ENCODE measurements around the gene SH3PXD2B. TPM values are rescaled to one million over a fixed set of nuclear protein-coding genes. Genes with fewer than 3 reads are reported as not detected.

SH3PXD2B gene
- total and polyA plus RNA-seq, 2 of the 4 experiments (the other 2 are of a cell fraction): 8.2 to 14.4 TPM

- no peak for TF ChIP-seq NFE2L2 (IDR thresholded peaks at IDR 0.05; ENCODE audit: low read depth, low read length)
Observed at GRCh38 chr5:172380301-172380986, 73.9 kb downstream of the SH3PXD2B start (continued).

GRCh38 chr5:172379481-172379880, 74.8 kb downstream of the SH3PXD2B start:
- in situ Hi-C loops (cut with MboI; ENCODE audit: low sequenced_read_pairs) (no loop called here), intact Hi-C loops (cut with micrococcal nuclease) (no loop called here), dilution Hi-C loops (cut with HindIII; ENCODE audit: low sequenced_read_pairs, unreplicated experiment) (no loop called here)
- no peak overlapping the region for H3K4me3 ChIP-seq (ENCODE audit: insufficient read depth, low read depth, low read length)
- H3K14ac ChIP-seq (replicated peaks; ENCODE audit: low read depth, low read length): no peak overlapping the region
- no peak overlapping the region for H3K23ac ChIP-seq (ENCODE audit: low read depth, low read length)
- ATAC-seq (ENCODE audit: low read depth) (no peak), DNase-seq (no peak)
- no peak overlapping the region for H3K56ac ChIP-seq (ENCODE audit: extremely low read depth, insufficient read depth, low read length)
- H3K9me3 ChIP-seq (ENCODE audit: control insufficient read depth, insufficient read depth, low read length): no peaks in the 10 kb centered on the region
- peaks cover 14% of the 10 kb centered on the region for H3K4me1 ChIP-seq (ENCODE audit: control insufficient read depth, insufficient read depth, low read length)
- H4K5ac ChIP-seq (ENCODE audit: low read depth, low read length): no peak overlapping the region
- H3K9ac ChIP-seq (ENCODE audit: low read depth, low read length): no peak overlapping the region
- H3K18ac ChIP-seq (ENCODE audit: low read depth, low read length): no peak overlapping the region
- H3K27ac ChIP-seq (ENCODE audit: insufficient read depth, low read length): no peak overlapping the region
- H2BK120ac ChIP-seq (ENCODE audit: low read depth, low read length): no peak overlapping the region
- peaks cover 9% of the 10 kb centered on the region for H4K20me1 ChIP-seq (ENCODE audit: insufficient read depth, low read length)
- H3K79me1 ChIP-seq (ENCODE audit: low read depth in 1 of 2, low read length in 2 of 2): peaks cover 3 to 27% of the 10 kb centered on the region in 2 experiments; a peak in 2 of 4 replicates
- H3K27me3 ChIP-seq (ENCODE audit: control insufficient read depth, insufficient read depth, low read length): no peaks in the 10 kb centered on the region
- H3K4ac ChIP-seq (ENCODE audit: low read depth, low read length): 0 out of 2 replicates have a peak overlapping the region, but pooled peaks have one; percentile 7
- POLR2A ChIA-PET (ENCODE audit: unreplicated experiment): no interaction called here
- H3K9me1 ChIP-seq (ENCODE audit: insufficient read depth, low read length): peaks cover 19% of the 10 kb centered on the region
- CTCF ChIA-PET: no interaction called here
- WGBS, 2 experiments (ENCODE audit: extremely low coverage in 2 of 2, insufficient read length in 1 of 2): 100% methylated on average over 1 of the region's 3 CpGs; no CpG with 5 or more reads in 1 of the 2 experiments
- no peak overlapping the region for H2AK9ac ChIP-seq (replicated peaks; ENCODE audit: low read depth, low read length, poor library complexity)
- BruUV-seq (replicated peaks): no TSS peak
- no peak overlapping the region for H2AFZ ChIP-seq (replicated peaks; ENCODE audit: low read length, poor library complexity)
- no peak overlapping the region for H3K4me2 ChIP-seq (ENCODE audit: low read depth, low read length)
- H2BK15ac ChIP-seq (ENCODE audit: low read depth, low read length): no peak overlapping the region
- no peak overlapping the region for H2BK5ac ChIP-seq (ENCODE audit: low read depth, low read length, poor library complexity, severe bottlenecking)
- no peak overlapping the region for H4K91ac ChIP-seq (ENCODE audit: insufficient read depth, low read depth, low read length)
- H4K8ac ChIP-seq (ENCODE audit: low read depth in 2 of 2, low read length in 2 of 2): no peak overlapping the region
- peaks cover 37% of the 10 kb centered on the region for H3K36me3 ChIP-seq (ENCODE audit: control insufficient read depth, insufficient read depth, low read length)
- no peak overlapping the region for H2BK20ac ChIP-seq (ENCODE audit: low read depth, low read length)
- no peak overlapping the region for H2AK5ac ChIP-seq (ENCODE audit: low read depth, low read length)
- no peak for TF ChIP-seq POLR2A (IDR thresholded peaks at IDR 0.05; ENCODE audit: low read depth, low read length)
- no peak for TF ChIP-seq MAFK (IDR thresholded peaks at IDR 0.05; ENCODE audit: low read depth, low read length)
- no peak for TF ChIP-seq RAD21 (IDR thresholded peaks at IDR 0.05; ENCODE audit: low read length)
- no peak for TF ChIP-seq BHLHE40 (IDR thresholded peaks at IDR 0.05; ENCODE audit: low read depth, low read length)
- no peak for TF ChIP-seq MAZ (IDR thresholded peaks at IDR 0.05; ENCODE audit: borderline replicate concordance, low read depth, low read length)
- TF ChIP-seq, protein P1, sequence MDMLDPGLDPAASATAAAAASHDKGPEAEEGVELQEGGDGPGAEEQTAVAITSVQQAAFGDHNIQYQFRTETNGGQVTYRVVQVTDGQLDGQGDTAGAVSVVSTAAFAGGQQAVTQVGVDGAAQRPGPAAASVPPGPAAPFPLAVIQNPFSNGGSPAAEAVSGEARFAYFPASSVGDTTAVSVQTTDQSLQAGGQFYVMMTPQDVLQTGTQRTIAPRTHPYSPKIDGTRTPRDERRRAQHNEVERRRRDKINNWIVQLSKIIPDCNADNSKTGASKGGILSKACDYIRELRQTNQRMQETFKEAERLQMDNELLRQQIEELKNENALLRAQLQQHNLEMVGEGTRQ (IDR thresholded peaks at IDR 0.05; ENCODE audit: low read depth, low read length): no peak
- TF ChIP-seq, protein P2, sequence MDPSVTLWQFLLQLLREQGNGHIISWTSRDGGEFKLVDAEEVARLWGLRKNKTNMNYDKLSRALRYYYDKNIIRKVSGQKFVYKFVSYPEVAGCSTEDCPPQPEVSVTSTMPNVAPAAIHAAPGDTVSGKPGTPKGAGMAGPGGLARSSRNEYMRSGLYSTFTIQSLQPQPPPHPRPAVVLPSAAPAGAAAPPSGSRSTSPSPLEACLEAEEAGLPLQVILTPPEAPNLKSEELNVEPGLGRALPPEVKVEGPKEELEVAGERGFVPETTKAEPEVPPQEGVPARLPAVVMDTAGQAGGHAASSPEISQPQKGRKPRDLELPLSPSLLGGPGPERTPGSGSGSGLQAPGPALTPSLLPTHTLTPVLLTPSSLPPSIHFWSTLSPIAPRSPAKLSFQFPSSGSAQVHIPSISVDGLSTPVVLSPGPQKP (IDR thresholded peaks at IDR 0.05; ENCODE audit: borderline replicate concordance, low read depth, low read length): no peak
- no peak for TF ChIP-seq RFX5 (IDR thresholded peaks at IDR 0.05; ENCODE audit: low read depth, low read length)
- TF ChIP-seq SMC3 (IDR thresholded peaks at IDR 0.05; ENCODE audit: low read depth, low read length): no peak
- TF ChIP-seq CEBPB (IDR thresholded peaks at IDR 0.05; ENCODE audit: low read depth, low read length): no peak
- no peak for TF ChIP-seq FOS (IDR thresholded peaks at IDR 0.05; ENCODE audit: low read depth, low read length)
- TF ChIP-seq MXI1 (IDR thresholded peaks at IDR 0.05; ENCODE audit: borderline replicate concordance, low read depth, low read length): no peak
- no peak for TF ChIP-seq CHD1 (IDR thresholded peaks at IDR 0.05; ENCODE audit: low read depth, low read length)
- no peak for TF ChIP-seq NFE2L2 (IDR thresholded peaks at IDR 0.05; ENCODE audit: low read depth, low read length)

Measured in IMR-90 (cell line).